ENCODE data around the gene RNF224. TPM values are rescaled to one million over a fixed set of nuclear protein-coding genes. Genes with fewer than 3 reads are reported as not detected.

The RNF224 gene
- polyA plus RNA-seq, 5 donors: 1.5 to 3.8 (median 3.5) TPM

GRCh38 chr9:137226338-137227053, 806 bp upstream of the RNF224 start:
- no peak for DNase-seq

GRCh38 chr9:137227853-137228505, 677 bp downstream of the RNF224 start:
- no peak for DNase-seq

GRCh38 chr9:137228506-137228967, 1.2 kb downstream of the RNF224 start:
- no peak for DNase-seq

- no peak for DNase-seq
Measured at GRCh38 chr9:137228968-137229896, 1.9 kb downstream of the RNF224 start.

- DNase-seq: no peak
Measured at GRCh38 chr9:137229903-137230704, 2.8 kb downstream of the RNF224 start.

- DNase-seq: no peak
Measured at GRCh38 chr9:137230705-137231371, 3.5 kb downstream of the RNF224 start, which contains the start of gene SLC34A3. Gene SLC34A3, plus strand, starts transcription at chr9:137230901. Its CDS starts 802 bp downstream, at chr9:137231703.

GRCh38 chr9:137231372-137232039, 4.2 kb downstream of the RNF224 start:
- DNase-seq: no peak

- no peak for DNase-seq
Measured at GRCh38 chr9:137232101-137232500, 4.8 kb downstream of the RNF224 start.

GRCh38 chr9:137232510-137232909, 5.2 kb downstream of the RNF224 start:
- no peak for DNase-seq

GRCh38 chr9:137233143-137233980, 6.1 kb downstream of the RNF224 start:
- no peak for DNase-seq

GRCh38 chr9:137234055-137234697, 6.9 kb downstream of the RNF224 start:
- no peak for DNase-seq

- DNase-seq: no peak
Measured at GRCh38 chr9:137234758-137235423, 7.6 kb downstream of the RNF224 start.

- DNase-seq: no peak
Measured at GRCh38 chr9:137235424-137236237, 8.3 kb downstream of the RNF224 start.

- DNase-seq: peak; percentile 77 to 79
Measured at GRCh38 chr9:137236238-137236935, 9.1 kb downstream of the RNF224 start.

- no peak for DNase-seq
Measured at GRCh38 chr9:137236936-137237421, 9.7 kb downstream of the RNF224 start.
